Mucosa of descending colon (tissue), 3 donors: ENCODE data around the gene SLC6A13. TPM values are rescaled to one million over a fixed set of nuclear protein-coding genes. Genes with fewer than 3 reads are reported as not detected.
A peak's percentile ranks its signal among the peaks of the same experiment; 100 is the strongest.
"Not testable (repeated sequence)": the region's sequence is repeated elsewhere in the genome, so short reads cannot be mapped to it uniquely, and the experiment has no call there.

Source experiments
- ATAC-seq: fragments of 200-7000 bp; cut with Tn5 transposase; one replicate; pipeline ENCODE4 v1.9.1; 2020; ENCODE audit warnings: mild to moderate bottlenecking, moderate library complexity
- DNase-seq, 3 donors: peaks; one replicate each; pipeline ENCODE4 v3.0.0-alpha.2; 2020
- H3K36me3 ChIP-seq: fragments of 200-600 bp; one replicate; pipeline ENCODE4 v1.8.0; 2021; ENCODE audit warnings: low read depth, mild to moderate bottlenecking
- H3K4me1 ChIP-seq: fragments of 200-600 bp; one replicate; pipeline ENCODE4 v1.8.0; 2021; ENCODE audit warnings: low read depth, mild to moderate bottlenecking
- H3K4me3 ChIP-seq: fragments of 200-600 bp; one replicate; pipeline ENCODE4 v1.8.0; 2021; ENCODE audit warnings: mild to moderate bottlenecking
- H3K9me3 ChIP-seq: fragments of 200-600 bp; one replicate; pipeline ENCODE4 v1.8.0; 2021; ENCODE audit warnings: mild to moderate bottlenecking
- intact Hi-C, 2 donors: fragments of 100-400 bp; cut with DNase I in 1 of 2; cut with micrococcal nuclease in 1 of 2; formaldehyde crosslinking; loops; one replicate each; pipeline versions ENCODE4 v1.11.0 to v1.11.1; 2022; cut with DNase I, micrococcal nuclease
- total RNA-seq, 3 donors: library from RNA; stranded (reverse); fragmentation: NEBNext Ultra II Directional in 2 of 3; extraction: Animal tissue kit (Norgen Biotek cat#: 25700) in 2 of 3; gene quantifications; one replicate each; pipeline versions ENCODE4 v1.2.1 to v1.2.4, GENCODE V29; 2021 to 2023
- TF ChIP-seq, protein P1 (sequence below): fragments of 200-600 bp; IDR thresholded peaks from one replicate; pipeline ENCODE4 v1.8.0; 2022; ENCODE audit warnings: antibody characterized with exemption, mild to moderate bottlenecking
- donor health status: DM: no; HTN: no; CAD: no; lungs with moderate emphysema.
- donor health status: DM: no; HTN: no; CAD: no.
- donor health status: DM: no; HTN: yes; CAD: no.

Gene SLC6A13
- total RNA-seq, 3 donors from 2014 or later = not detected

DNA sequence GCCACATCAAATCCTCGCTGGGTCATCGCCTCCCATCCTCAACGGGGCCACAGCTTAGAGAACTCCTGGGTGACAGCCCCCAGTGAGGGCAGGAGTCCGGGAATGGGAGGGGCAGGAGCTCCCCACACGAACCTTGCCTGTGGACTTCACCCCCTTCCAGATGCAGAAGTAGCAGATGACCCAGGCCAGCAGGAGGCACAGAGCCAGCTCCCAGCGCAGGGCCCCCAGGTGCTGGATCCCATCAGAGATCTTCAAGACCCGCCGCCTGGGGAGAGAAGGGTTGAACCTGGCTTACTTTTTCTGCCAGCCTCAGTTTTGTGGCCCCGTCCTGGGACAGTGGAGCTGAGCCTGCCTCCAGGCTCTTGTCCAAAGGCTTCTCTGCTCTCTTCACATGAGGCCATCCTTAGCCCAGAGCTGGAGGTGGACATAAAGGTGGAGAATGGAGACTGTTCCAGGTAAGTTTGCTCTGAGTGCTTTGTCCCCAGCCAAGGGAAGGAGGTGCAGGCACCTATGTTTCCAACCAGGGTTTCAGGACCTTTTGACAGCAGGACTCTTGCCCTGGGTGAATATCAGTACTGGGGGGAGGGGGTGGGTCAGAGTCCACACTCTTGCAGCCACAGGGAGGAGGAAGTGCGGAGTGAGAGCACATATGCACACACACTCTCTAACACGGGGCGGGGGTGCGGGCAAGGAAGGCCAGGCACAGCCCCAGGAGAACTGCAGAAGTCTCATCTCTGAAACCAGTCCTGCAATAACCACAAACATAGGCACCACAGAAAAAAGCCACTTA lies 25.4 kb downstream of the SLC6A13 start:
- H3K4me1 ChIP-seq = no peaks in the 10 kb centered on the region
- H3K9me3 ChIP-seq = peaks cover 19% of the 10 kb centered on the region
- no peak overlapping the region for H3K4me3 ChIP-seq
- TF ChIP-seq, protein P1, sequence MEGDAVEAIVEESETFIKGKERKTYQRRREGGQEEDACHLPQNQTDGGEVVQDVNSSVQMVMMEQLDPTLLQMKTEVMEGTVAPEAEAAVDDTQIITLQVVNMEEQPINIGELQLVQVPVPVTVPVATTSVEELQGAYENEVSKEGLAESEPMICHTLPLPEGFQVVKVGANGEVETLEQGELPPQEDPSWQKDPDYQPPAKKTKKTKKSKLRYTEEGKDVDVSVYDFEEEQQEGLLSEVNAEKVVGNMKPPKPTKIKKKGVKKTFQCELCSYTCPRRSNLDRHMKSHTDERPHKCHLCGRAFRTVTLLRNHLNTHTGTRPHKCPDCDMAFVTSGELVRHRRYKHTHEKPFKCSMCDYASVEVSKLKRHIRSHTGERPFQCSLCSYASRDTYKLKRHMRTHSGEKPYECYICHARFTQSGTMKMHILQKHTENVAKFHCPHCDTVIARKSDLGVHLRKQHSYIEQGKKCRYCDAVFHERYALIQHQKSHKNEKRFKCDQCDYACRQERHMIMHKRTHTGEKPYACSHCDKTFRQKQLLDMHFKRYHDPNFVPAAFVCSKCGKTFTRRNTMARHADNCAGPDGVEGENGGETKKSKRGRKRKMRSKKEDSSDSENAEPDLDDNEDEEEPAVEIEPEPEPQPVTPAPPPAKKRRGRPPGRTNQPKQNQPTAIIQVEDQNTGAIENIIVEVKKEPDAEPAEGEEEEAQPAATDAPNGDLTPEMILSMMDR = no peak
- intact Hi-C loops = no loop called here
- peak in 2 of 3 donors; percentile 41 for DNase-seq
- no peaks in the 10 kb centered on the region for H3K36me3 ChIP-seq
- ATAC-seq = peak; percentile 91

DNA sequence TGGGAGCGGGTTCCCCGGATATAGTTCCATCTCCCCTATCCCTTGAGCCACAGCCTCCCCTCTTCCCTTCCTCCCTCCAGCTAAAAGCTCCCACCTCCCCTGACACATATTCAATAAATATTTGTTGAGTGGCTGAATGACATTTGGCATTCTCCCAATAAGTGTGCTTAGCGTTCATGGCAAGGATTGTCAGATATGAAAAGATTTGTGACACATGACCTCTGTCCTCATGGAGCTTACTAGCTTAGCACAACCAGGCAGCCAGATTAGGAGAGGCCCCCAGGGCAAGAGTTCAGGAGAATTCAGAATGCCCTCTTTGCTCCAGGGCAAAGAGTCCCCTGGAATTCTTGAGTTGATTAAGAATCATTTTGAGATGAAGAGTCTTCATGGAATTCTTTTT lies 26.2 kb downstream of the SLC6A13 start:
- intact Hi-C loops = no loop called here
- TF ChIP-seq, protein P1 = no peak
- no peak for DNase-seq
- Histone ChIP-seq H3K36me3 (no peaks in the 10 kb centered on the region), H3K4me3 (no peak overlapping the region), H3K9me3 (peaks cover 19% of the 10 kb centered on the region), H3K4me1 (no peaks in the 10 kb centered on the region)
- ATAC-seq = no peak

DNA sequence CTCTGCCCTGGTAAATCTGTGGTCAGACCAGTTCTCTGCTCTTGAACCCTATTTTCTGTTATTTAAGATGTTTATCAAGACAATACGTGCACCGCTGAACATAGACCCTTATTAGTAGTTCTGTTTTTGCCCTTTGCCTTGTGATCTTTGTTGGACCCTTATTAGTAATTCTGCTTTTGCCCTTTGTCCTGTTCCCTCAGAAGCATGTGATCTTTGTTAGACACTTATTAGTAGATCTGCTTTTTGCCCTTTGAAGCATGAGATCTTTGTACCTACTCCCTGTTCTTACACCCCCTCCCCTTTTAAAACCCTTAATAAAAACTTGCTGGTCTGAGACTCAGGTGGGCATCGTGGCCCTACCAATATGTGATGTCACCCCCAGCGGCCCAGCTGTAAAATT lies 26.7 kb downstream of the SLC6A13 start:
- H3K4me3 ChIP-seq, intact Hi-C loops, DNase-seq, ATAC-seq, H3K4me1 ChIP-seq, H3K36me3 ChIP-seq: not testable (repeated sequence)
- peaks cover 19% of the 10 kb centered on the region for H3K9me3 ChIP-seq

DNA sequence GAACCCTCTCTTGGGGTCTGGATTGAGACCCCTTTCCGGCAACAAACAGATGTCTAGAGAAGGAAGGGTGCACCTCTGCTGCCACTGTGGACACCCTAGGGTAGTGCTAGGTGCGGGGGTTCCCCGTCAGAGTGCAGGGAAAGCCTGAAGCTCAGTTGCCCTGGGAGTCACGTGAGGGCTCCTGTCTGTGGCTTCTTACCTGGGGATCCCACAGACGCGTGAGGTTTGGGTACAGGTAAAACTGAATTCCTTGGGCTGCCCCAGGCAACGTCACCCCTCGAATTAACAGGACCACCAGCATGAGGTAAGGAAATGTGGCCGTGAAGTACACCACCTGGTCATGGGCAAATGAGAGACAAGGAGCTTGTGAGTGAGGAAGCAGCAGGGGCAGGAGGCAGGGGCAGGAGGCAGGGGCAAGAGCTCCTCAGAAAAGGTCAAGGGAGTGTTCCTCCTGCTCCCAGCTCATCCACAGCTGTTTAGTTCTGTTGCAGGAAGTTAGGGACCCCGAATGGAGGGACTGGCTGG lies 27.7 kb downstream of the SLC6A13 start:
- Histone ChIP-seq H3K4me1 (no peaks in the 10 kb centered on the region), H3K4me3 (no peak overlapping the region), H3K36me3 (no peaks in the 10 kb centered on the region), H3K9me3 (peaks cover 19% of the 10 kb centered on the region)
- intact Hi-C loops = no loop called here
- ATAC-seq = no peak
- TF ChIP-seq, protein P1 = no peak
- no peak for DNase-seq

DNA sequence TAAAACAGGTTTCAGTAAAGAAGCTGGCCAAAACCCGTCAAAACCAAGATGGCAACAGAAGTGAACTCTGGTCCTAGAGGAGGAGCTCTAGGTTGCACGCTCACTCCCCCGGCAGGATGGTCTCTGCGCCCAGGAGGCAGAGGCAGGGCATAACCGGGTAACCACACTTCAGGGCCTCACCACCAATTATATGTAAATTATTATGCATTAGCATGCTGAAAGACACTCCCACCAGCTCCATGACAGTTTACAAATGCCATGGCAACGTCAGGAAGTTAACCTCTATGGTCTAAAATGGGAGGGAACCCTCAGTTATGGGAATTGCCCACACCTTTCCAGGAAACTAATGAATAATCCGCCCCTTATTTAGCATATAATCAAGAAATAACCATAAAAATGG lies 28.6 kb downstream of the SLC6A13 start:
- H3K4me3 ChIP-seq = no peak overlapping the region
- DNase-seq = no peak

DNA sequence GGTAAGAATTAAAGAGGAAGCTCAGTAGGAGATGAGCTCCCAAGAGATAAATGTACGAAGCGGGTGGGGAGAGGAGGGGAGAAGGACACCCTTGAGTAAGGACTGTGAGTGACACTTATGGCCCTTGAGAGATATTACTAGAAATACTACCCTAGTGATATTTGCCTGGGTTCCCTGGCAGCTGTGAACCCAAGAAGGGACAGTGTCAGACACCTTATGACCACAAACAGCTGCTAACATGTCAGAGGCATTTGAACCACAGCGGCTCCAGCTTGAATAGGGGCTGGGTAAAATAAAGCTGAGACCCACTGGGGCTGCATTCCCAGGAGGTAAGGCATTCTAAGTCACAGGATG lies 29.0 kb downstream of the SLC6A13 start:
- no peak for ATAC-seq
- DNase-seq = no peak

More for the DNA sequence above, 28.6 kb downstream of the SLC6A13 start:
- Histone ChIP-seq H3K4me1 (no peaks in the 10 kb centered on the region), H3K36me3 (no peaks in the 10 kb centered on the region), H3K9me3 (peaks cover 19% of the 10 kb centered on the region)
- TF ChIP-seq, protein P1 = no peak
- intact Hi-C loops = no loop called here
- no peak for ATAC-seq

More for the DNA sequence above, 29.0 kb downstream of the SLC6A13 start:
- Histone ChIP-seq H3K4me3 (no peak overlapping the region), H3K9me3 (peaks cover 19% of the 10 kb centered on the region), H3K36me3 (no peaks in the 10 kb centered on the region), H3K4me1 (no peaks in the 10 kb centered on the region)
- TF ChIP-seq, protein P1 = no peak
- intact Hi-C loops = no loop called here
